HFFc6 (cell line): Measurements from ENCODE around the gene LRRC8D. TPM values are rescaled to one million over a fixed set of nuclear protein-coding genes. Genes with fewer than 3 reads are reported as not detected.

Experiments
- DNase-seq: peaks from one replicate; pipeline ENCODE4 v3.0.0-alpha.2; 2018
- H3K27ac Mint-ChIP-seq: 2 replicates; pipeline ENCODE4 v1.8.0; 2020; ENCODE audit warnings: mild to moderate bottlenecking, mixed read lengths
- H3K27me3 Mint-ChIP-seq: 2 replicates; pipeline ENCODE4 v1.8.0; 2021; ENCODE audit warnings: mild to moderate bottlenecking, moderate library complexity, mixed read lengths; ENCODE audit not compliant: insufficient read depth
- H3K36me3 Mint-ChIP-seq: 2 replicates; pipeline ENCODE4 v1.8.0; 2021; ENCODE audit warnings: low read depth, mixed read lengths
- H3K4me1 Mint-ChIP-seq: 2 replicates; pipeline ENCODE4 v1.8.0; 2020; ENCODE audit warnings: low read depth, mixed read lengths
- H3K4me3 Mint-ChIP-seq: 2 replicates; pipeline ENCODE4 v1.8.0; 2020; ENCODE audit warnings: mild to moderate bottlenecking, moderate library complexity, mixed read lengths
- H3K9me3 Mint-ChIP-seq: 2 replicates; pipeline ENCODE4 v1.8.0; 2020; ENCODE audit warnings: mild to moderate bottlenecking, mixed read lengths
- total RNA-seq, 6 experiments: library from RNA; stranded (reverse); fragmentation: NEBNext Ultra II Directional; extraction: Animal tissue kit (Norgen Biotek cat#: 25700); gene quantifications; 2 replicates in 1 of 6; 3 replicates in 5 of 6; pipeline ENCODE4 v1.2.3, GENCODE V29; 2021
- TF ChIP-seq, protein P1 (sequence below): fragments of 200-600 bp; sonication (generic); IDR thresholded peaks from 2 replicates; pipeline ENCODE4 v1.5.0; 2021; ENCODE audit warnings: antibody characterized with exemption, mild to moderate bottlenecking

Gene LRRC8D
- total RNA-seq, 6 experiments from 2014 or later: 33.5 to 46.7 (median 41.8) TPM

DNA sequence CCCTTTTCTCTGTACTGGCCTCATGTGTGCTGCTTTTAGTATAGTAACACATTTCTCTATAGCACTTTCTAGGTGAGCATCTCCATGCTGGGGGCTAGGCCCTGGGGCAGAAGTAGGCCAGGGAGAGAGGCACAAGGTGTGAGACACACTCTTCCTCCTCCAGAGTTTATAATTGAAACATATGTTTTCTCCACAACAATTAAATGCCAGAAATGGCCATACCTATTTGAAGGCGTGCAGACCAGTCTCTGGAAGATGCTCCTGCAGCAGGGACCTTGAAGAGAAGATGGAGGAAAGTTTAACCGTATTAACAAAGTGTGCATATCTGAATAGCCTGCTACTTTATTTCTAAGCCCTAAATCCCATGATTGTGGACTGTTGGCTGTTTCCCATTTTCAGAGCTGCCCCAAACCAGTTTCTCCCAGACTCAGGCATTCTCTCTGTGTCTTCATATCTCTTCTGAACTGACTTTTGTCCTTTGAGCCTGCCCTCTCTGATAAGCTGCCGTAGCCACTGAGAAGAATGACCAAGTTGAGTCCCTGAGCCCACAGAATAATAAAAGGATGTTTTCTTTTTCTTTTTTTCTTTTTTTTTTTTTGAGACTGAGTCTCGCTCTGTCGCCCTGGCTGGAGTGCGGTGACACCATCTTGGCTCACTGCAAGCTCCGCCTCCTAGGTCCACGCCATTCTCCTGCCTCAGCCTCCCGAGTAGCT is 81.3 kb downstream of the LRRC8D start:
- DNase-seq: no peak
- TF ChIP-seq, protein P1, sequence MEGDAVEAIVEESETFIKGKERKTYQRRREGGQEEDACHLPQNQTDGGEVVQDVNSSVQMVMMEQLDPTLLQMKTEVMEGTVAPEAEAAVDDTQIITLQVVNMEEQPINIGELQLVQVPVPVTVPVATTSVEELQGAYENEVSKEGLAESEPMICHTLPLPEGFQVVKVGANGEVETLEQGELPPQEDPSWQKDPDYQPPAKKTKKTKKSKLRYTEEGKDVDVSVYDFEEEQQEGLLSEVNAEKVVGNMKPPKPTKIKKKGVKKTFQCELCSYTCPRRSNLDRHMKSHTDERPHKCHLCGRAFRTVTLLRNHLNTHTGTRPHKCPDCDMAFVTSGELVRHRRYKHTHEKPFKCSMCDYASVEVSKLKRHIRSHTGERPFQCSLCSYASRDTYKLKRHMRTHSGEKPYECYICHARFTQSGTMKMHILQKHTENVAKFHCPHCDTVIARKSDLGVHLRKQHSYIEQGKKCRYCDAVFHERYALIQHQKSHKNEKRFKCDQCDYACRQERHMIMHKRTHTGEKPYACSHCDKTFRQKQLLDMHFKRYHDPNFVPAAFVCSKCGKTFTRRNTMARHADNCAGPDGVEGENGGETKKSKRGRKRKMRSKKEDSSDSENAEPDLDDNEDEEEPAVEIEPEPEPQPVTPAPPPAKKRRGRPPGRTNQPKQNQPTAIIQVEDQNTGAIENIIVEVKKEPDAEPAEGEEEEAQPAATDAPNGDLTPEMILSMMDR: no peak
- no peaks in the 10 kb centered on the region for H3K9me3 Mint-ChIP-seq
- no peak overlapping the region for H3K27ac Mint-ChIP-seq
- H3K36me3 Mint-ChIP-seq: peaks cover 6% of the 10 kb centered on the region; the same call in 1 of the 2 replicates
- peaks cover 1% of the 10 kb centered on the region for H3K27me3 Mint-ChIP-seq
- no peak overlapping the region for H3K4me3 Mint-ChIP-seq
- peaks cover 43% of the 10 kb centered on the region for H3K4me1 Mint-ChIP-seq

DNA sequence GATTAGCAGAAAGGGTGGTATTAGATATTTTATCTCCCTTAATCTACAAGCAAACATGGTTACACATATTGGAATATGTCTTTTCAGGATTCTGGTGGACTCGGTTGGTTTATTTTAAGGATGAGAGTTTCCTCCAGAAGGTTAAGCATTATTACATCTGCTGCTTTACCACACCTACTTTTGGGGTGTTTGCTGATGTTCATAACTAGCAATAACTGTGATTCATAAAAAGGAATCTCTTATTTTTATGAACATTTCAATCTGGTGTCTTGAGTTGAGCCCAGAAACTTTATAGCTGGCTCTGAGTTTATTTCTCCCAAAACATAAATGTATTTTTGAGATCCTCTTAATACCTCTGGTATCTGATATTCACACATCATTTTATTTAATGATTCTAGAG is 82.7 kb downstream of the LRRC8D start:
- Mint-ChIP-seq H3K27me3 (no peaks in the 10 kb centered on the region; the same call in 1 of the 2 replicates), H3K27ac (0 out of 2 replicates have a peak overlapping the region, but pooled peaks have one; percentile 40), H3K9me3 (no peaks in the 10 kb centered on the region), H3K4me3 (no peak overlapping the region), H3K36me3 (no peaks in the 10 kb centered on the region), H3K4me1 (peaks cover 57% of the 10 kb centered on the region)
- TF ChIP-seq, protein P1: no peak
- no peak for DNase-seq

DNA sequence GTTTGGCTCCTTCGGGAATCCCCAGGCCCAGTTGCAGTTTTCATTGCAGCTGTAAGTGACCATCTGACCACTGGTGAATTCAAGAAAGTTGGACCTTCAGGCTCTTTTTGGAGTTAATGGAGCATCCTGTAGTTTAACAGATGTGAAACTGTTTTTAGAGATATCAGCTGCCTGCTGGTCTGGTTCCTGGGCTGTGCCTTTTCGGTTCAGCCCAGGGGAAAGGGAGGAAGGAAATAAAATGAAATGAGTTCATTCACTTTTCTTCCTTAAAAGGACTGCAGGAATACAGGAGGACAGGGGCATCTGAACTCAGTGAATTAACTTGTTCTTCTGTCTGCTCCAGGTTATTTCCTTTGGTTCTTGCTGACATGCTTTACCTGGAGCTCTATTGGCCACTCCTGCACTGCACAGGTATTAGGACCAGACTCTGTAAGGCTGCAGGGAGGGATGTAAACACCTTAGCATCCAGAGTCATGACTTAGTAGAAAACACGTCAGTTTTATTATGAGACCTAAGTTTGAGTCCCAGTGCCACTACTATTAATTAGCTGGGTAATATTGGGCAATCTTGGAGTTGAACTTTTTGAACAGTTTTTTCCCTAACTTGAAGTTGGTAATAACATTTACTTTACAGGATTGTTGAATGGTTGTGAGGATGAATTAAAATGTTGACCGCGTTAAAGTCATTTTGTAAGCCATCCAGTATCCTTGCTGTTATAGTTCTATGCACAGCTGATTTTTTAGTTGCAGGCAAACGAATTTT is 83.6 kb downstream of the LRRC8D start:
- no peak for DNase-seq
- peaks cover 66% of the 10 kb centered on the region for H3K4me1 Mint-ChIP-seq
- peak overlapping the region; percentile 14; the same call in 1 of the 2 replicates for H3K27ac Mint-ChIP-seq
- TF ChIP-seq, protein P1: no peak
- H3K4me3 Mint-ChIP-seq: no peak overlapping the region; the same call in 1 of the 2 replicates
- no peaks in the 10 kb centered on the region for H3K9me3 Mint-ChIP-seq
- H3K27me3 Mint-ChIP-seq: no peaks in the 10 kb centered on the region; the same call in 1 of the 2 replicates
- H3K36me3 Mint-ChIP-seq: no peaks in the 10 kb centered on the region

DNA sequence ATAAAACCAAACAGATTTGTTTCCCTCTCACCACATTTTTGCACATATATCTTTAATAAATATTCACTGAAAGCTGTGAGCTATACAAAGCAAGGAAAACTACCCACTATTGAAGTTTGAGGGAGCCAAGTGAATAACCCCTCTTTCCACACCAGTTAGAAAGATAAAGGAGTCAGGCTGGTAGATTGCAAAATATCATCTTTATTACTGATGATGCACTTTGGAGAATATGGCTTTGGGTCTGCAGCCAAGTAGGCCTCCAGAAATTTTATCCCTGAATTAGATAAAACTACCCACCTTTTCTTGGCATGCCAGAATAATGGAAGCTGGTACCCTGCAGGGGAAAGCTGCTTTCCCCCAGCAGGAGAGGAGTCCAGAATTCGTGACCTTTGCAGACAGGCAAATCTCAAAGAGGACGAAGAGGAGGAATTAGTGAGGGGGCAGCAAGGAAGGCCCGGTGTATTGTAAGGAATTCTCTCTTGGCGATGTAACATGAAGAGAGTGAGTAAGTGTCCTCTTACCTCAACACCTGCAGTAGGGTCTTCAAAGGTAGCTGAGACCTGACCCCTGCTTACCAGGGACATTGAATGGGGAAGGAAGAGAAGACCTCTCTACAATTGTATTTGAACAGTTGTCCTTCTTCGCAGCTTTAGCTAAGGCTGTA is 84.7 kb downstream of the LRRC8D start:
- Mint-ChIP-seq H3K27ac (peak overlapping the region; percentile 97), H3K4me3 (no peak overlapping the region; the same call in 1 of the 2 replicates), H3K4me1 (peaks cover 75% of the 10 kb centered on the region), H3K27me3 (no peaks in the 10 kb centered on the region; the same call in 1 of the 2 replicates), H3K36me3 (no peaks in the 10 kb centered on the region), H3K9me3 (no peaks in the 10 kb centered on the region)
- DNase-seq: no peak
- TF ChIP-seq, protein P1: no peak

DNA sequence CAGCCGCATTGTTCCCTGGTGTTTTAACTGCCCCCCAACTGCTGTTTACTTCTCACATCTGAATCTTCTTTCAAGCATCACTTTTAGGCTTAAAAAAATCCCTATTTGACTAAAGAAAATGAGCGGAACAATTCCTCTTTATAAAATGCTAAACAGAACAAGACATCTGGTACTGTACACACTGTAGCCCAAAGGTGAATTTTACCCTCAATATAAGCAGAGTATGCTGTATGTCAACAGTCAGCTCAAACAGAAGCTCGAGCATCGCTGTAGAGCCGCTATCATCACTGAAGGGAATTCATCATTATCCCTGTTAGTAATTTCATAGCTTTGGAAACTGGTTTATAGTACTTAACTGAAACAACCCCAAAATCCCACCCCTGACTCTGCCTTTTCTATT is 85.3 kb downstream of the LRRC8D start:
- Mint-ChIP-seq H3K4me1 (peaks cover 81% of the 10 kb centered on the region), H3K27me3 (no peaks in the 10 kb centered on the region; the same call in 1 of the 2 replicates), H3K4me3 (peak overlapping the region; percentile 47; the same call in 1 of the 2 replicates)

More for the DNA sequence above, 85.3 kb downstream of the LRRC8D start:
- H3K9me3 Mint-ChIP-seq: no peaks in the 10 kb centered on the region
- H3K27ac Mint-ChIP-seq: peak overlapping the region; percentile 97
- no peaks in the 10 kb centered on the region for H3K36me3 Mint-ChIP-seq
- TF ChIP-seq, protein P1: no peak
- DNase-seq: no peak
